K562 (cell line): ENCODE results near the gene RNF212B. TPM values are rescaled to one million over a fixed set of nuclear protein-coding genes. Genes with fewer than 3 reads are reported as not detected.

Source experiments
- ADNP ChIP-seq: fragments of 200-800 bp; sonication (Bioruptor generic); IDR thresholded peaks from 2 replicates; pipeline ENCODE4 v1.6.1; 2016; ENCODE audit warnings: missing genetic modification characterization, missing compliant biosample characterization
- DPF2 ChIP-seq: fragments of 450-650 bp; IDR thresholded peaks from 2 replicates; pipeline ENCODE4 v1.6.1; 2016
- HDAC8 ChIP-seq: fragments of 450-650 bp; IDR thresholded peaks from 2 replicates; pipeline ENCODE4 v1.6.1; 2016; ENCODE audit warnings: mild to moderate bottlenecking, missing genetic modification characterization, moderate library complexity, missing compliant biosample characterization
- HLTF ChIP-seq: fragments of 450-650 bp; IDR thresholded peaks from 2 replicates; pipeline ENCODE4 v1.6.1; 2016
- MCM2 ChIP-seq: fragments of 450-650 bp; IDR thresholded peaks from 2 replicates; pipeline ENCODE4 v1.6.1; 2017; ENCODE audit warnings: low read depth, mild to moderate bottlenecking
- RFX5 ChIP-seq: IDR thresholded peaks from 2 replicates; pipeline ENCODE4 v1.6.1; 2011; ENCODE audit warnings: low read depth, mild to moderate bottlenecking, improper control_type of control experiment, low read length
- RFX7 ChIP-seq: fragments of 250-450 bp; sonication (Bioruptor Pico); IDR thresholded peaks from 2 replicates; pipeline ENCODE4 v1.5.1; 2021; ENCODE audit warnings: mild to moderate bottlenecking
- SRSF3 ChIP-seq: fragments of 200-400 bp; formaldehyde crosslinking; IDR thresholded peaks from 2 replicates; pipeline ENCODE4 v1.6.1; 2016; ENCODE audit warnings: mild to moderate bottlenecking, low read length, moderate library complexity; ENCODE audit not compliant: insufficient read depth
- TCFL5 ChIP-seq: fragments of 250-450 bp; sonication (Bioruptor Pico); conservative IDR thresholded peaks from 2 replicates; pipeline ENCODE4 v1.6.1; 2021; ENCODE audit warnings: mild to moderate bottlenecking, moderate library complexity, matching md5 sums
- TEAD1 ChIP-seq, 2 experiments: fragments of 450-650 bp in 1 of 2; sonication (generic) in 1 of 2; formaldehyde crosslinking; IDR thresholded peaks; 2 replicates each; pipeline versions ENCODE4 v1.4.0 to v1.8.0; 2020 to 2022; ENCODE audit warnings: mild to moderate bottlenecking in 2 of 2, missing genetic modification reagents in 1 of 2
- TEAD4 ChIP-seq, 2 experiments: sonication (generic) in 1 of 2; formaldehyde crosslinking in 1 of 2; IDR thresholded peaks; 2 replicates each; pipeline versions ENCODE4 v1.6.1 to v1.8.0; 2012 to 2022; ENCODE audit warnings: borderline replicate concordance in 1 of 2, inconsistent platforms in 1 of 2, low read length in 1 of 2, mild to moderate bottlenecking in 1 of 2, missing genetic modification reagents in 1 of 2
- TFAM ChIP-seq: fragments of 250-450 bp; sonication (Bioruptor Pico); conservative IDR thresholded peaks from 2 replicates; pipeline ENCODE4 v1.5.0; 2021; ENCODE audit warnings: mild to moderate bottlenecking, moderate library complexity
- XRCC5 ChIP-seq: fragments of 200-400 bp; formaldehyde crosslinking; IDR thresholded peaks from 2 replicates; pipeline ENCODE4 v1.6.1; 2017; ENCODE audit warnings: low read depth, mild to moderate bottlenecking, low read length
- ZNF384 ChIP-seq: IDR thresholded peaks from 2 replicates; pipeline ENCODE4 v1.6.1; 2012; ENCODE audit warnings: low read depth, low read length, improper control_type of control experiment
- ZNF699 ChIP-seq: fragments of 250-450 bp; sonication (Bioruptor Pico); IDR thresholded peaks from 2 replicates; pipeline ENCODE4 v1.8.0; 2021; ENCODE audit warnings: mild to moderate bottlenecking, moderate library complexity; ENCODE audit not compliant: insufficient replicate concordance
- ZNF780A ChIP-seq: fragments of 250-450 bp; sonication (Bioruptor Pico); IDR thresholded peaks from 2 replicates; pipeline ENCODE4 v1.5.0; 2021; ENCODE audit warnings: mild to moderate bottlenecking
- polyA plus RNA-seq, 8 experiments: library from polyadenylated mRNA; depleted of rRNA in 4 of 8; stranded (reverse) in 5 of 8; unstranded in 3 of 8; fragments of >200 nt; fragmentation: Nextera tagmentation in 2 of 8; fragmentation: Illumina TruSeq in 1 of 8; extraction: Ambion mirVana in 2 of 8; extraction: Trizol in 1 of 8; gene quantifications; 2 replicates each; pipeline versions ENCODE4 v1.2.1 to v1.2.3, GENCODE V29; 2011 to 2014; ENCODE audit warnings: inconsistent platforms in 1 of 8, missing spikeins in 1 of 8
- total RNA-seq, 7 experiments: library from RNA; depleted of rRNA in 6 of 7; stranded (reverse); fragments of >200 nt in 6 of 7; fragmentation: Illumina TruSeq in 2 of 7; extraction: Trizol in 2 of 7; gene quantifications; 2 replicates each; pipeline versions ENCODE4 v1.2.1 to v1.2.3, GENCODE V29; 2011 to 2021; ENCODE audit warnings: low replicate concordance in 1 of 7
- TF ChIP-seq, protein P1 (sequence below): fragments of 450-650 bp; IDR thresholded peaks from 2 replicates; pipeline ENCODE4 v1.6.1; 2014; ENCODE audit warnings: low read depth, mild to moderate bottlenecking, moderate library complexity, borderline replicate concordance
- TF ChIP-seq, protein P2 (sequence below): sonication (generic); formaldehyde crosslinking; IDR thresholded peaks from 2 replicates; pipeline ENCODE4 v1.8.1; 2023; ENCODE audit warnings: mild to moderate bottlenecking, missing genetic modification reagents
- TF ChIP-seq, protein P3 (sequence below): sonication (generic); formaldehyde crosslinking; IDR thresholded peaks from 2 replicates; pipeline ENCODE4 v1.9.0; 2022; ENCODE audit warnings: mild to moderate bottlenecking, missing genetic modification reagents
- TF ChIP-seq, protein P4 (sequence below): fragments of 450-650 bp; IDR thresholded peaks from 2 replicates; pipeline ENCODE4 v1.6.1; 2016
- TF ChIP-seq, protein P5 (sequence below): fragments of 150-350 bp; conservative IDR thresholded peaks from 2 replicates; pipeline ENCODE4 v1.6.1; 2014; ENCODE audit warnings: low read length

RNF212B gene
- total and polyA plus RNA-seq, 9 of the 15 experiments (the other 6 are each of a cell fraction or from before 2014, with no cell fraction given), result 0.15 to 0.43 (median 0.27) TPM; not detected in 3

DNA sequence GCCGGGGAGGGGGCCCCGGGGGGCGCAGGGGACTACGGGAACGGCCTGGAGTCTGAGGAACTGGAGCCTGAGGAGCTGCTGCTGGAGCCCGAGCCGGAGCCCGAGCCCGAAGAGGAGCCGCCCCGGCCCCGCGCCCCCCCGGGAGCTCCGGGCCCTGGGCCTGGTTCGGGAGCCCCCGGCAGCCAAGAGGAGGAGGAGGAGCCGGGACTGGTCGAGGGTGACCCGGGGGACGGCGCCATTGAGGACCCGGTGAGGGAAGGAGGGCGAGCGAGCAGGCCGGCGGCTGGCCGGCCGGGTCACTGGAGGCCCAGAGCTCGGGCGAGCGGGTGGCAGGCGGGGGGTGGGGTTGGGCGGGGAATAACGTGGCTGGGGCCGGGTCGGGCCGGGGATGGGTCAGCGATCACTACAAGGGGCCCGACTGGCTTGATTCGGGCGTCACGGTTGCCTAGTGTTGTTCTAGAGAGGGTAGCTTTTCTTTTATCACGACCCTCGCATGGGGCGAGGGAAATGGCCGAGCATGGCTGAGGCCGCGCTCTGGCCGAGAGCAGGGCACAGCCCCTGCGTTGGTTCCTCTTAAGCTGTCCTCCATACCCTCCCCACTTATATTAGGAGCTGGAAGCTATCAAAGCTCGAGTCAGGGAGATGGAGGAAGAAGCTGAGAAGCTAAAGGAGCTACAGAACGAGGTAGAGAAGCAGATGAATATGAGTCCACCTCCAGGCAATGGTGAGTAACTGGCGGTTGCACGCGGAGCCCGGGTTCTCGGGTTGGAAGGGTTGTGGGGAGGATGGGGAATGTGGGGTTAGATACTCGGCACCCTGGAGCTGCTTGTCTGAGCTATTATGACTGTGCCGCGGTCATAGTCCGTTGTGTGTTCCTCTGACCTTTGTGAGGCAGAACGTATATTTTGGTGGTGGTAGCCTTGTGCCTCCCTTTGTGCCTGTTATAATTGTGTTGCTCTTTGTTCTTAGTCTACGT, 84.1 kb downstream of the RNF212B start (continued):
- TF ChIP-seq TEAD4 (IDR thresholded peaks at IDR 0.05; ENCODE audit: low read length), result no peak
- no peak for TF ChIP-seq TEAD4 (CRISPR knock-in tag; IDR thresholded peaks at IDR 0.05; ENCODE audit: borderline replicate concordance)
- TF ChIP-seq RFX7 (CRISPR knock-in tag), result no peak
- peak in 1 of 2 experiments; percentile 24; a peak in 2 of 4 replicates for TF ChIP-seq TEAD1 (CRISPR knock-in tag; IDR thresholded peaks at IDR 0.05)
- TF ChIP-seq, protein P1, sequence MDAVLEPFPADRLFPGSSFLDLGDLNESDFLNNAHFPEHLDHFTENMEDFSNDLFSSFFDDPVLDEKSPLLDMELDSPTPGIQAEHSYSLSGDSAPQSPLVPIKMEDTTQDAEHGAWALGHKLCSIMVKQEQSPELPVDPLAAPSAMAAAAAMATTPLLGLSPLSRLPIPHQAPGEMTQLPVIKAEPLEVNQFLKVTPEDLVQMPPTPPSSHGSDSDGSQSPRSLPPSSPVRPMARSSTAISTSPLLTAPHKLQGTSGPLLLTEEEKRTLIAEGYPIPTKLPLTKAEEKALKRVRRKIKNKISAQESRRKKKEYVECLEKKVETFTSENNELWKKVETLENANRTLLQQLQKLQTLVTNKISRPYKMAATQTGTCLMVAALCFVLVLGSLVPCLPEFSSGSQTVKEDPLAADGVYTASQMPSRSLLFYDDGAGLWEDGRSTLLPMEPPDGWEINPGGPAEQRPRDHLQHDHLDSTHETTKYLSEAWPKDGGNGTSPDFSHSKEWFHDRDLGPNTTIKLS, result no peak
- TF ChIP-seq HDAC8, result no peak
- TF ChIP-seq ADNP, result no peak
- TF ChIP-seq ZNF384, result no peak
- no peak for TF ChIP-seq XRCC5
- no peak for TF ChIP-seq MCM2
- peak; percentile 75; the same call in 1 of the 2 replicates for TF ChIP-seq HLTF
- no peak for TF ChIP-seq DPF2
- no peak for TF ChIP-seq RFX5
- TF ChIP-seq, protein P2, sequence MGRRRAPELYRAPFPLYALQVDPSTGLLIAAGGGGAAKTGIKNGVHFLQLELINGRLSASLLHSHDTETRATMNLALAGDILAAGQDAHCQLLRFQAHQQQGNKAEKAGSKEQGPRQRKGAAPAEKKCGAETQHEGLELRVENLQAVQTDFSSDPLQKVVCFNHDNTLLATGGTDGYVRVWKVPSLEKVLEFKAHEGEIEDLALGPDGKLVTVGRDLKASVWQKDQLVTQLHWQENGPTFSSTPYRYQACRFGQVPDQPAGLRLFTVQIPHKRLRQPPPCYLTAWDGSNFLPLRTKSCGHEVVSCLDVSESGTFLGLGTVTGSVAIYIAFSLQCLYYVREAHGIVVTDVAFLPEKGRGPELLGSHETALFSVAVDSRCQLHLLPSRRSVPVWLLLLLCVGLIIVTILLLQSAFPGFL (CRISPR knock-in tag), result no peak
- no peak for TF ChIP-seq SRSF3
- no peak for TF ChIP-seq TFAM (CRISPR knock-in tag)
- no peak for TF ChIP-seq ZNF699 (CRISPR knock-in tag)
- TF ChIP-seq, protein P3, sequence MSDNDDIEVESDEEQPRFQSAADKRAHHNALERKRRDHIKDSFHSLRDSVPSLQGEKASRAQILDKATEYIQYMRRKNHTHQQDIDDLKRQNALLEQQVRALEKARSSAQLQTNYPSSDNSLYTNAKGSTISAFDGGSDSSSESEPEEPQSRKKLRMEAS (CRISPR knock-in tag), result peak; percentile 49; the same call in 1 of the 2 replicates
- TF ChIP-seq, protein P4, sequence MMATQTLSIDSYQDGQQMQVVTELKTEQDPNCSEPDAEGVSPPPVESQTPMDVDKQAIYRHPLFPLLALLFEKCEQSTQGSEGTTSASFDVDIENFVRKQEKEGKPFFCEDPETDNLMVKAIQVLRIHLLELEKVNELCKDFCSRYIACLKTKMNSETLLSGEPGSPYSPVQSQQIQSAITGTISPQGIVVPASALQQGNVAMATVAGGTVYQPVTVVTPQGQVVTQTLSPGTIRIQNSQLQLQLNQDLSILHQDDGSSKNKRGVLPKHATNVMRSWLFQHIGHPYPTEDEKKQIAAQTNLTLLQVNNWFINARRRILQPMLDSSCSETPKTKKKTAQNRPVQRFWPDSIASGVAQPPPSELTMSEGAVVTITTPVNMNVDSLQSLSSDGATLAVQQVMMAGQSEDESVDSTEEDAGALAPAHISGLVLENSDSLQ, result no peak
- TF ChIP-seq ZNF780A (CRISPR knock-in tag), result no peak
- TF ChIP-seq TCFL5 (CRISPR knock-in tag), result no peak
- TF ChIP-seq, protein P5, sequence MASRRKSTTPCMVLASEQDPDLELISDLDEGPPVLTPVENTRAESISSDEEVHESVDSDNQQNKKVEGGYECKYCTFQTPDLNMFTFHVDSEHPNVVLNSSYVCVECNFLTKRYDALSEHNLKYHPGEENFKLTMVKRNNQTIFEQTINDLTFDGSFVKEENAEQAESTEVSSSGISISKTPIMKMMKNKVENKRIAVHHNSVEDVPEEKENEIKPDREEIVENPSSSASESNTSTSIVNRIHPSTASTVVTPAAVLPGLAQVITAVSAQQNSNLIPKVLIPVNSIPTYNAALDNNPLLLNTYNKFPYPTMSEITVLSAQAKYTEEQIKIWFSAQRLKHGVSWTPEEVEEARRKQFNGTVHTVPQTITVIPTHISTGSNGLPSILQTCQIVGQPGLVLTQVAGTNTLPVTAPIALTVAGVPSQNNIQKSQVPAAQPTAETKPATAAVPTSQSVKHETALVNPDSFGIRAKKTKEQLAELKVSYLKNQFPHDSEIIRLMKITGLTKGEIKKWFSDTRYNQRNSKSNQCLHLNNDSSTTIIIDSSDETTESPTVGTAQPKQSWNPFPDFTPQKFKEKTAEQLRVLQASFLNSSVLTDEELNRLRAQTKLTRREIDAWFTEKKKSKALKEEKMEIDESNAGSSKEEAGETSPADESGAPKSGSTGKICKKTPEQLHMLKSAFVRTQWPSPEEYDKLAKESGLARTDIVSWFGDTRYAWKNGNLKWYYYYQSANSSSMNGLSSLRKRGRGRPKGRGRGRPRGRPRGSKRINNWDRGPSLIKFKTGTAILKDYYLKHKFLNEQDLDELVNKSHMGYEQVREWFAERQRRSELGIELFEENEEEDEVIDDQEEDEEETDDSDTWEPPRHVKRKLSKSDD, result no peak
